Fibroblast of lung (primary cell): ENCODE results near the gene SRSF3. TPM values are rescaled to one million over a fixed set of nuclear protein-coding genes. Genes with fewer than 3 reads are reported as not detected.

ENCODE experiments used
- DNase-seq, 2 donors: peaks; one replicate each; pipeline versions ENCODE4 v3.0.0 to v3.0.0-alpha.2; 2010; ENCODE audit warnings: low read depth in 2 of 2
- H2AFZ ChIP-seq: 2 replicates; pipeline ENCODE4 v1.5.1; 2012; ENCODE audit warnings: low read length, control low read depth, inconsistent platforms
- H3K27ac ChIP-seq: 2 replicates; pipeline ENCODE4 v1.5.1; 2011; ENCODE audit warnings: low read length, control low read depth; ENCODE audit not compliant: insufficient read depth
- H3K27me3 ChIP-seq: 2 replicates; pipeline ENCODE4 v1.5.1; 2011; ENCODE audit warnings: mild to moderate bottlenecking, low read length; ENCODE audit not compliant: control insufficient read depth, insufficient read depth
- H3K36me3 ChIP-seq: 2 replicates; pipeline ENCODE4 v1.5.1; 2011; ENCODE audit warnings: low read length; ENCODE audit not compliant: control insufficient read depth, insufficient read depth
- H3K4me1 ChIP-seq: 2 replicates; pipeline ENCODE4 v1.5.1; 2011; ENCODE audit warnings: low read length; ENCODE audit not compliant: control insufficient read depth, insufficient read depth; ENCODE audit errors: extremely low read depth
- H3K4me2 ChIP-seq: 2 replicates; pipeline ENCODE4 v1.5.1; 2011; ENCODE audit warnings: low read length, control low read depth; ENCODE audit not compliant: insufficient read depth; ENCODE audit errors: extremely low read depth
- H3K4me3 ChIP-seq, 4 experiments: fragments of 200-600 bp in 1 of 4; sonication (generic) in 1 of 4; replicated peaks in 1 of 4; 2 replicates each; pipeline ENCODE4 v1.5.1; 2011 to 2016; ENCODE audit warnings: low read length in 4 of 4, low read depth in 3 of 4, mild to moderate bottlenecking in 3 of 4, control low read depth in 2 of 4, inconsistent platforms in 1 of 4, mixed read lengths in 1 of 4; ENCODE audit not compliant: insufficient read depth in 1 of 4; ENCODE audit errors: control extremely low read depth in 1 of 4
- H3K79me2 ChIP-seq: 2 replicates; pipeline ENCODE4 v1.5.1; 2012; ENCODE audit warnings: mild to moderate bottlenecking, low read length, inconsistent platforms; ENCODE audit not compliant: control insufficient read depth, insufficient read depth
- H3K9ac ChIP-seq: 2 replicates; pipeline ENCODE4 v1.5.1; 2011; ENCODE audit warnings: mild to moderate bottlenecking, low read length, control low read depth; ENCODE audit not compliant: insufficient read depth
- H3K9me3 ChIP-seq: 2 replicates; pipeline ENCODE4 v1.5.1; 2012; ENCODE audit warnings: low read depth, low read length; ENCODE audit not compliant: control insufficient read depth, insufficient read depth
- H4K20me1 ChIP-seq: 2 replicates; pipeline ENCODE4 v1.5.1; 2011; ENCODE audit warnings: low read length; ENCODE audit not compliant: control insufficient read depth, insufficient read depth; ENCODE audit errors: extremely low read depth
- EZH2 ChIP-seq: IDR thresholded peaks from 2 replicates; pipeline ENCODE4 v1.5.1; 2012; ENCODE audit warnings: low read length, control low read depth, mild to moderate bottlenecking; ENCODE audit errors: missing control alignments
- polyA plus RNA-seq, 2 donors: library from polyadenylated mRNA; depleted of rRNA in 1 of 2; stranded (reverse) in 1 of 2; unstranded in 1 of 2; fragments of >200 nt; gene quantifications; 2 replicates each; pipeline ENCODE4 v1.2.1, GENCODE V29; 2011 to 2012; ENCODE audit warnings: missing spikeins in 1 of 2
- total RNA-seq: library from RNA; depleted of rRNA; stranded (reverse); fragments of >200 nt; gene quantifications from 2 replicates; pipeline ENCODE4 v1.2.1, GENCODE V29; 2014
- TF ChIP-seq, protein P1 (sequence below), 2 donors: IDR thresholded peaks in 1 of 2; conservative IDR thresholded peaks in 1 of 2; 1 replicate in 1 of 2; 2 replicates in 1 of 2; pipeline ENCODE4 v1.5.1; 2011 to 2012; ENCODE audit warnings: low read length in 2 of 2, control low read depth in 1 of 2, inconsistent platforms in 1 of 2, low read depth in 1 of 2, mild to moderate bottlenecking in 1 of 2

The SRSF3 gene
- total and polyA plus RNA-seq, 2 donors (not counting 1 experiment from before 2014, with no cell fraction given), result 191 to 435 TPM

DNA sequence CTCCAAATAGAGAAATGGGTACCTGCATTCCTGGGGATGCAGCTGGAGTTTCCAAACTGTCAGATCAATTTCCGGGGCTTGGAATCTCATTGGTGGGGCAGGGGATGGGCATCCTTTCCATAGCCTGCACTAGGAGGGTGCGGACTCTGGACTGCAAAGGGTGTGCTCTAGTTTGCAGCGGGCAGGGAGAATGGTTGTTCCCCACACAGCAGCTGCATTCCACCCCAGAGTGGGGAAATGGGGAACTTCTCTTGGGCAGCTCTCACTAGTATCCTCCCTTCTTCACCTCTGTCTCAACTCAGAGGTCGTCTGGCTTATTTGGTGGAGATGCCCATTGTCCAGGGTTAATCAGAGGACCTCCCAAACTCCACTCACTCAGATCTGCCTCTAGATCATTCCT, 49.8 kb downstream of the SRSF3 start:
- Histone ChIP-seq H3K4me2 (no peak overlapping the region), H3K79me2 (no peaks in the 10 kb centered on the region), H3K4me3 (no peak overlapping the region), H3K9ac (no peak overlapping the region), H3K27me3 (no peaks in the 10 kb centered on the region), H4K20me1 (no peaks in the 10 kb centered on the region), H3K36me3 (no peaks in the 10 kb centered on the region), H3K4me1 (peaks cover 21% of the 10 kb centered on the region), H3K27ac (no peak overlapping the region), H2AFZ (no peak overlapping the region), H3K9me3 (no peaks in the 10 kb centered on the region)
- DNase-seq, result no peak
- no peak for TF ChIP-seq EZH2
- TF ChIP-seq, protein P1, sequence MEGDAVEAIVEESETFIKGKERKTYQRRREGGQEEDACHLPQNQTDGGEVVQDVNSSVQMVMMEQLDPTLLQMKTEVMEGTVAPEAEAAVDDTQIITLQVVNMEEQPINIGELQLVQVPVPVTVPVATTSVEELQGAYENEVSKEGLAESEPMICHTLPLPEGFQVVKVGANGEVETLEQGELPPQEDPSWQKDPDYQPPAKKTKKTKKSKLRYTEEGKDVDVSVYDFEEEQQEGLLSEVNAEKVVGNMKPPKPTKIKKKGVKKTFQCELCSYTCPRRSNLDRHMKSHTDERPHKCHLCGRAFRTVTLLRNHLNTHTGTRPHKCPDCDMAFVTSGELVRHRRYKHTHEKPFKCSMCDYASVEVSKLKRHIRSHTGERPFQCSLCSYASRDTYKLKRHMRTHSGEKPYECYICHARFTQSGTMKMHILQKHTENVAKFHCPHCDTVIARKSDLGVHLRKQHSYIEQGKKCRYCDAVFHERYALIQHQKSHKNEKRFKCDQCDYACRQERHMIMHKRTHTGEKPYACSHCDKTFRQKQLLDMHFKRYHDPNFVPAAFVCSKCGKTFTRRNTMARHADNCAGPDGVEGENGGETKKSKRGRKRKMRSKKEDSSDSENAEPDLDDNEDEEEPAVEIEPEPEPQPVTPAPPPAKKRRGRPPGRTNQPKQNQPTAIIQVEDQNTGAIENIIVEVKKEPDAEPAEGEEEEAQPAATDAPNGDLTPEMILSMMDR (conservative IDR thresholded peaks at IDR 0.05 in 1 of 2, IDR thresholded peaks at IDR 0.05 in 1 of 2; ENCODE audit: low read depth in 1 of 2, low read length in 2 of 2), result no peak

DNA sequence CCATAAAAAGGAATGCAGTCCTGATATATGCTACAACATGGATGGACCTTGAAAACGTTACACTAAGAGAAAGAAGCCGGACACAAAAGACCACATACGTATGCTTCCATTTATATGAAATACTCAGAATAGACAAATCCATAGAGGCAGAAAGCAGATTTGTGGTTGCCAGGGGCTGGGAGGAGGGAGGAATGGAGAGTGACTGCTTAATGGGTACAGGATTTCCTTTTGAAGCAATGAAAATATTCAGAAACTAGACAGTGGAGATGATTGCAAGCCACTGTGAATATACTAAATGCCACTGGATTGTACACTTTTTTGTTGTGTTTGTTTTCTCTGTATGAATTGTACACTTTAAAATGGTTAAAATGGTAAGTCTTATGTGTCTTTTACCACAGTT, 54.9 kb downstream of the SRSF3 start:
- no peaks in the 10 kb centered on the region for H4K20me1 ChIP-seq
- DNase-seq, result no peak
- H3K79me2 ChIP-seq, result no peaks in the 10 kb centered on the region
- peaks cover 10% of the 10 kb centered on the region for H3K4me1 ChIP-seq
- H2AFZ ChIP-seq, result no peak overlapping the region
- peaks cover 3% of the 10 kb centered on the region for H3K27me3 ChIP-seq
- H3K4me2 ChIP-seq, result no peak overlapping the region
- TF ChIP-seq, protein P1 (conservative IDR thresholded peaks at IDR 0.05 in 1 of 2, IDR thresholded peaks at IDR 0.05 in 1 of 2; ENCODE audit: low read depth in 1 of 2, low read length in 2 of 2), result no peak
- TF ChIP-seq EZH2, result no peak
- no peak overlapping the region for H3K4me3 ChIP-seq
- H3K36me3 ChIP-seq, result no peaks in the 10 kb centered on the region
- H3K9me3 ChIP-seq, result no peaks in the 10 kb centered on the region
- H3K27ac ChIP-seq, result no peak overlapping the region
- no peak overlapping the region for H3K9ac ChIP-seq

DNA sequence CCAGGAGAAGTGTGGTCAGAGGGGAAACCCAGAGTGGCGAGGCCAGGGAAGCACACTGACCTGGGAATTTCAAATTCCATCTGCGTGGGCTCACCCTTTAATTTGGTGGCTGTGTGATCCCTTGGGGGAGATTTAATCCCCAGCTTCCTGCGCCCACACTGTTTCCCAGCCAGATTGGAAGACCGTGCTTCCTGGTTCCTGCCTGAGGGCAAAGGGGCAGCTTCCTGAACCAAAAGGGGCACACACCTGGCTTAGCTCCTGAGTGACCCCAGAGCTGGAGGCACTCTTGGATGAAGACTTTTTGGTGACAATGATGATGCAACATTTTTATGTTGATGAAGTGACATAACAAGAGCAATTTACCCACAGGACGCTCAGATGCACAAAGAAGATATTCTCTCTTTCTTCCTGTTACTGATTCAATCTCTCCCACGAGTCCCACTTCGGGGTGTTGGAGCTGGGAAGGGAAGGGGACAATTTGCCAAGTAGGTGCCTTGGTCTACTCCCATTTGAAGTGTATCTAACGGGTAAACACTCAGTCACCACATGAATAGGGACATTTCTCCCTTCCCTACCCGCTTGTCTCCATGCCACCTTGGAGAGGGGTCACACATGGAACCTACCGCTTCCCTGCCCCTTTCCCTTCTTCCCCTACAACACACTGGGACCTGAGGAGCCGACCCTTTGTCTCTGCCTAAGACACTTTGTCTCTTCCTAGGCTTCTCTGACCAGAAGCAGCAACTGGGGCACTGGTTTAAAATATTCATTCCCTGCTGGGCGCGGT, 55.7 kb downstream of the SRSF3 start:
- Histone ChIP-seq H3K4me2 (no peak overlapping the region), H3K27ac (no peak overlapping the region), H3K27me3 (peaks cover 3% of the 10 kb centered on the region), H2AFZ (no peak overlapping the region), H3K79me2 (no peaks in the 10 kb centered on the region), H3K4me1 (peaks cover 4% of the 10 kb centered on the region), H4K20me1 (no peaks in the 10 kb centered on the region), H3K36me3 (no peaks in the 10 kb centered on the region), H3K4me3 (no peak overlapping the region), H3K9me3 (no peaks in the 10 kb centered on the region), H3K9ac (no peak overlapping the region)
- TF ChIP-seq, protein P1 (conservative IDR thresholded peaks at IDR 0.05 in 1 of 2, IDR thresholded peaks at IDR 0.05 in 1 of 2; ENCODE audit: low read depth in 1 of 2, low read length in 2 of 2), result no peak
- TF ChIP-seq EZH2, result no peak
- DNase-seq, result no peak
